ENCODE data around the gene RAPGEF3.

The RAPGEF3 gene

GRCh38 chr12:47717443-47718193 is 41.1 kb downstream of the RAPGEF3 start:
- ChIA-PET POLR2A (interaction anchor here (1.0 kb wide), 2 partner anchors 12 to 64 kb away, joined by 3 read pairs; partner anchors contain the start of gene RPAP3), CTCF (interaction anchor here (0.6 to 22.5 kb wide), 29 partner anchors 8 to 1097 kb away, joined by 3 to 353 read pairs (median 3); partner anchors contain the start of gene ENDOU)
- Histone ChIP-seq H3K9me3 (ENCODE audit: control insufficient read depth, insufficient read depth, low read depth, low read length) (no peaks in the 10 kb centered on the region), H3K27ac (ENCODE audit: extremely low read depth, low read depth, low read length) (peak overlapping the region; percentile 68), H3K36me3 (ENCODE audit: control insufficient read depth in 2 of 2, insufficient read depth in 1 of 2, low read length in 2 of 2) (no peaks in the 10 kb centered on the region), H3K4me3 (ENCODE audit: low read depth, low read length) (no peak overlapping the region), H3K4me1 (ENCODE audit: control insufficient read depth, insufficient read depth, low read length) (peaks cover 5% of the 10 kb centered on the region)
- peak; percentile 56; the same call in 1 of the 2 replicates for TF ChIP-seq ZNF366 (tag by site-specific recombination; conservative IDR thresholded peaks at IDR 0.05)
- TF ChIP-seq BCL6B (tag by site-specific recombination; IDR thresholded peaks at IDR 0.05) = peak; percentile 84
- no peak for TF ChIP-seq ZNF280D (tag by site-specific recombination; IDR thresholded peaks at IDR 0.05)
- TF ChIP-seq, protein P1, sequence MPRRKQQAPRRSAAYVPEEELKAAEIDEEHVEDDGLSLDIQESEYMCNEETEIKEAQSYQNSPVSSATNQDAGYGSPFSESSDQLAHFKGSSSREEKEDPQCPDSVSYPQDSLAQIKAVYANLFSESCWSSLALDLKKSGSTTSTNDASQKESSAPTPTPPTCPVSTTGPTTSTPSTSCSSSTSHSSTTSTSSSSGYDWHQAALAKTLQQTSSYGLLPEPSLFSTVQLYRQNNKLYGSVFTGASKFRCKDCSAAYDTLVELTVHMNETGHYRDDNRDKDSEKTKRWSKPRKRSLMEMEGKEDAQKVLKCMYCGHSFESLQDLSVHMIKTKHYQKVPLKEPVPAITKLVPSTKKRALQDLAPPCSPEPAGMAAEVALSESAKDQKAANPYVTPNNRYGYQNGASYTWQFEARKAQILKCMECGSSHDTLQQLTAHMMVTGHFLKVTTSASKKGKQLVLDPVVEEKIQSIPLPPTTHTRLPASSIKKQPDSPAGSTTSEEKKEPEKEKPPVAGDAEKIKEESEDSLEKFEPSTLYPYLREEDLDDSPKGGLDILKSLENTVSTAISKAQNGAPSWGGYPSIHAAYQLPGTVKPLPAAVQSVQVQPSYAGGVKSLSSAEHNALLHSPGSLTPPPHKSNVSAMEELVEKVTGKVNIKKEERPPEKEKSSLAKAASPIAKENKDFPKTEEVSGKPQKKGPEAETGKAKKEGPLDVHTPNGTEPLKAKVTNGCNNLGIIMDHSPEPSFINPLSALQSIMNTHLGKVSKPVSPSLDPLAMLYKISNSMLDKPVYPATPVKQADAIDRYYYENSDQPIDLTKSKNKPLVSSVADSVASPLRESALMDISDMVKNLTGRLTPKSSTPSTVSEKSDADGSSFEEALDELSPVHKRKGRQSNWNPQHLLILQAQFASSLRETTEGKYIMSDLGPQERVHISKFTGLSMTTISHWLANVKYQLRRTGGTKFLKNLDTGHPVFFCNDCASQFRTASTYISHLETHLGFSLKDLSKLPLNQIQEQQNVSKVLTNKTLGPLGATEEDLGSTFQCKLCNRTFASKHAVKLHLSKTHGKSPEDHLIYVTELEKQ (tag by site-specific recombination; IDR thresholded peaks at IDR 0.05; ENCODE audit: borderline replicate concordance) = 0 out of 2 replicates have a peak, but pooled peaks have one; percentile 21
- 0 out of 2 replicates have a peak, but pooled peaks have one; percentile 25 for TF ChIP-seq ZNF398 (tag by site-specific recombination; IDR thresholded peaks at IDR 0.05)
- TF ChIP-seq ZBTB17 (tag by site-specific recombination; IDR thresholded peaks at IDR 0.05) = peak; percentile 86
- TF ChIP-seq ZNF768 (tag by site-specific recombination; IDR thresholded peaks at IDR 0.05) = no peak
- peak; percentile 75 for TF ChIP-seq ZSCAN30 (tag by site-specific recombination; IDR thresholded peaks at IDR 0.05)
- TF ChIP-seq ZNF654 (tag by site-specific recombination; IDR thresholded peaks at IDR 0.05; ENCODE audit: low read depth) = peak; percentile 65
- peak; percentile 70 for TF ChIP-seq GLIS2 (tag by site-specific recombination; IDR thresholded peaks at IDR 0.05)
- TF ChIP-seq ZNF221 (tag by site-specific recombination; IDR thresholded peaks at IDR 0.05; ENCODE audit: borderline replicate concordance) = no peak
- 0 out of 2 replicates have a peak, but pooled peaks have one; percentile 45 for TF ChIP-seq ZNF184 (tag by site-specific recombination; IDR thresholded peaks at IDR 0.05)
- peak; percentile 99 for TF ChIP-seq ZNF776 (tag by site-specific recombination; IDR thresholded peaks at IDR 0.05; ENCODE audit: borderline replicate concordance)
- TF ChIP-seq ZBTB8A (tag by site-specific recombination; IDR thresholded peaks at IDR 0.05) = peak; percentile 72
- TF ChIP-seq, protein P2, sequence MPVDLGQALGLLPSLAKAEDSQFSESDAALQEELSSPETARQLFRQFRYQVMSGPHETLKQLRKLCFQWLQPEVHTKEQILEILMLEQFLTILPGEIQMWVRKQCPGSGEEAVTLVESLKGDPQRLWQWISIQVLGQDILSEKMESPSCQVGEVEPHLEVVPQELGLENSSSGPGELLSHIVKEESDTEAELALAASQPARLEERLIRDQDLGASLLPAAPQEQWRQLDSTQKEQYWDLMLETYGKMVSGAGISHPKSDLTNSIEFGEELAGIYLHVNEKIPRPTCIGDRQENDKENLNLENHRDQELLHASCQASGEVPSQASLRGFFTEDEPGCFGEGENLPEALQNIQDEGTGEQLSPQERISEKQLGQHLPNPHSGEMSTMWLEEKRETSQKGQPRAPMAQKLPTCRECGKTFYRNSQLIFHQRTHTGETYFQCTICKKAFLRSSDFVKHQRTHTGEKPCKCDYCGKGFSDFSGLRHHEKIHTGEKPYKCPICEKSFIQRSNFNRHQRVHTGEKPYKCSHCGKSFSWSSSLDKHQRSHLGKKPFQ (tag by site-specific recombination; IDR thresholded peaks at IDR 0.05) = 0 out of 2 replicates have a peak, but pooled peaks have one; percentile 49
- TF ChIP-seq KLF9 (tag by site-specific recombination; IDR thresholded peaks at IDR 0.05; ENCODE audit: low read depth) = peak; percentile 23; the same call in 1 of the 2 replicates
- peak; percentile 91 for TF ChIP-seq IKZF3 (tag by site-specific recombination; IDR thresholded peaks at IDR 0.05)
- 0 out of 2 replicates have a peak, but pooled peaks have one; percentile 33 for TF ChIP-seq ZNF24 (tag by site-specific recombination; IDR thresholded peaks at IDR 0.05)
- peak; percentile 65; the same call in 1 of the 2 replicates for TF ChIP-seq ZNF76 (tag by site-specific recombination; IDR thresholded peaks at IDR 0.05; ENCODE audit: borderline replicate concordance, low read depth)
- 0 out of 2 replicates have a peak, but pooled peaks have one; percentile 11 for TF ChIP-seq ZFP69B (tag by site-specific recombination; IDR thresholded peaks at IDR 0.05)
- TF ChIP-seq ZNF423 (tag by site-specific recombination; IDR thresholded peaks at IDR 0.05) = peak; percentile 71; the same call in 1 of the 2 replicates
- TF ChIP-seq TRIM28 (IDR thresholded peaks at IDR 0.05; ENCODE audit: borderline replicate concordance, low read length) = peak; percentile 60; the same call in 1 of the 2 replicates
- TF ChIP-seq, protein P3, sequence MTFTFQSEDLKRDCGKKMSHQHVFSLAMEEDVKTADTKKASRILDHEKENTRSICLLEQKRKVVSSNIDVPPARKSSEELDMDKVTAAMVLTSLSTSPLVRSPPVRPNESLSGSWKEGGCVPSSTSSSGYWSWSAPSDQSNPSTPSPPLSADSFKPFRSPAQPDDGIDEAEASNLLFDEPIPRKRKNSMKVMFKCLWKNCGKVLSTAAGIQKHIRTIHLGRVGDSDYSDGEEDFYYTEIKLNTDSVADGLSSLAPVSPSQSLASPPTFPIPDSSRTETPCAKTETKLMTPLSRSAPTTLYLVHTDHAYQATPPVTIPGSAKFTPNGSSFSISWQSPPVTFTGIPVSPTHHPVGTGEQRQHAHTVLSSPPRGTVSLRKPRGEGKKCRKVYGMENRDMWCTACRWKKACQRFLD (tag by site-specific recombination; IDR thresholded peaks at IDR 0.05) = no peak
